GM23338 (cell line): Measurements from ENCODE around the gene CDR2.

ENCODE experiments used
- CREB1 ChIP-seq: fragments of 250-450 bp; sonication (Bioruptor Pico); IDR thresholded peaks from 2 replicates; pipeline ENCODE4 v1.5.0; 2020; ENCODE audit warnings: low read depth, mild to moderate bottlenecking, moderate library complexity
- CTCF ChIP-seq, 2 experiments: fragments of 200-600 bp in 1 of 2; sonication (generic) in 1 of 2; conservative IDR thresholded peaks; 2 replicates each; pipeline versions ENCODE4 v1.5.1 to v1.6.1; 2016 to 2017; ENCODE audit warnings: antibody characterized with exemption in 2 of 2, low read depth in 2 of 2, mild to moderate bottlenecking in 2 of 2, moderate library complexity in 1 of 2
- EZH2 ChIP-seq: fragments of 200-600 bp; sonication (generic); IDR thresholded peaks from one replicate; pipeline ENCODE4 v1.8.0; 2017; ENCODE audit warnings: antibody characterized with exemption, mild to moderate bottlenecking, low read depth; ENCODE audit not compliant: unreplicated experiment
- EZH2phosphoT487 ChIP-seq: fragments of 200-600 bp; sonication (generic); IDR thresholded peaks from one replicate; pipeline ENCODE4 v1.8.1; 2018; ENCODE audit warnings: antibody characterized with exemption; ENCODE audit not compliant: unreplicated experiment
- NANOG ChIP-seq: IDR thresholded peaks from 2 replicates; pipeline ENCODE4 v1.6.1; 2016; ENCODE audit warnings: antibody characterized with exemption, borderline replicate concordance
- POLR2AphosphoS5 ChIP-seq: IDR thresholded peaks from 2 replicates; pipeline ENCODE4 v1.6.1; 2016; ENCODE audit warnings: antibody characterized with exemption, low read depth
- REST ChIP-seq: IDR thresholded peaks from one replicate; pipeline ENCODE4 v1.6.1; 2018; ENCODE audit warnings: antibody characterized with exemption; ENCODE audit not compliant: unreplicated experiment
- ZNF331 ChIP-seq: fragments of 250-450 bp; sonication (Bioruptor Pico); IDR thresholded peaks from 2 replicates; pipeline ENCODE4 v1.5.0; 2020; ENCODE audit warnings: low read depth, mild to moderate bottlenecking, moderate library complexity

- TF ChIP-seq CTCF (conservative IDR thresholded peaks at IDR 0.05; ENCODE audit: low read depth in 2 of 2) = no peak
- TF ChIP-seq REST = no peak
- no peak for TF ChIP-seq EZH2
- TF ChIP-seq ZNF331 (CRISPR knock-in tag) = no peak
- no peak for TF ChIP-seq POLR2AphosphoS5
- no peak for TF ChIP-seq EZH2phosphoT487
- TF ChIP-seq NANOG = no peak
- TF ChIP-seq CREB1 (CRISPR knock-in tag) = no peak
These were observed 7.0 kb upstream of the CDR2 start for GRCh38 chr16:22381392-22381791.
